Gastroesophageal sphincter (tissue), 3 donors: ENCODE data around the gene ESR2.

Source experiments
- CTCF ChIP-seq, 4 experiments: fragments of 200-600 bp in 2 of 4; fragments of 450-650 bp in 2 of 4; sonication (generic) in 1 of 4; IDR thresholded peaks; one replicate each; pipeline ENCODE4 v1.5.1; 2017 to 2019; ENCODE audit warnings: antibody characterized with exemption in 4 of 4, mild to moderate bottlenecking in 2 of 4, moderate library complexity in 2 of 4
- POLR2A ChIP-seq, 2 donors: fragments of 450-650 bp; IDR thresholded peaks; one replicate each; pipeline ENCODE4 v1.6.1; 2017; ENCODE audit warnings: antibody characterized with exemption in 2 of 2, mild to moderate bottlenecking in 2 of 2, moderate library complexity in 1 of 2

- TF ChIP-seq POLR2A (IDR thresholded peaks at IDR 0.05) (no peak), CTCF (IDR thresholded peaks at IDR 0.05) (no peak)
These were observed 174.2 kb downstream of the ESR2 start for GRCh38 chr14:64119980-64120379.
